PC-3 (cell line): ENCODE measurements around the gene LURAP1L. TPM values are rescaled to one million over a fixed set of nuclear protein-coding genes. Genes with fewer than 3 reads are reported as not detected.

Source experiments
- ATAC-seq: fragments of 200-7000 bp; cut with Tn5 transposase; 2 replicates; pipeline ENCODE4 v1.9.1; 2020; ENCODE audit warnings: mild to moderate bottlenecking, moderate library complexity
- BruUV-seq: library from RNA; stranded (reverse); fragments of 400-500 nt; replicated peaks from 2 replicates; lab custom pipeline; 2021; lab: Mats Ljungman, UMichigan
- CTCF ChIA-PET: fragments of 300-600 bp; sonication (Branson Sonifier 250); formaldehyde crosslinking; loops from one replicate; lab custom pipeline; 2022; ENCODE audit warnings: antibody characterized with exemption; lab: Charles Lee
- POLR2A ChIA-PET: fragments of 300-600 bp; sonication (Branson Sonifier 250); formaldehyde crosslinking; loops from one replicate; lab custom pipeline; 2022; ENCODE audit warnings: antibody characterized with exemption; ENCODE audit not compliant: unreplicated experiment; lab: Charles Lee
- DNase-seq: peaks from one replicate; pipeline ENCODE4 v3.0.0-alpha.2; 2015
- H2AFZ ChIP-seq: fragments of 300-600 bp; sonication (generic); 2 replicates; pipeline ENCODE4 v1.6.0; 2016; ENCODE audit warnings: antibody characterized with exemption, low read length
- H3F3A ChIP-seq: fragments of 300-600 bp; sonication (generic); one replicate; pipeline ENCODE4 v1.6.0; 2017; ENCODE audit warnings: antibody characterized with exemption, low read length, control low read depth, mild to moderate bottlenecking; ENCODE audit not compliant: unreplicated experiment
- H3K27ac ChIP-seq: fragments of 300-600 bp; sonication (generic); 2 replicates; pipeline ENCODE4 v1.5.1; 2016; ENCODE audit warnings: mild to moderate bottlenecking, low read length
- H3K27me3 ChIP-seq: fragments of 300-600 bp; sonication (generic); 2 replicates; pipeline ENCODE4 v1.6.1; 2016; ENCODE audit warnings: low read length, mixed read lengths
- H3K36me3 ChIP-seq: fragments of 300-600 bp; sonication (generic); 2 replicates; pipeline ENCODE4 v1.6.1; 2016; ENCODE audit warnings: low read depth, mixed run types, low read length, mixed read lengths
- H3K4me1 ChIP-seq: fragments of 300-600 bp; sonication (generic); 2 replicates; pipeline ENCODE4 v1.5.1; 2016; ENCODE audit warnings: low read length; ENCODE audit not compliant: insufficient read depth
- H3K4me2 ChIP-seq: fragments of 300-600 bp; sonication (generic); 2 replicates; pipeline ENCODE4 v1.6.0; 2016; ENCODE audit warnings: low read length
- H3K4me3 ChIP-seq: fragments of 300-600 bp; sonication (generic); 2 replicates; pipeline ENCODE4 v1.5.1; 2016; ENCODE audit warnings: mild to moderate bottlenecking, low read length, mixed read lengths
- H3K79me2 ChIP-seq: fragments of 300-600 bp; sonication (generic); 2 replicates; pipeline ENCODE4 v1.6.1; 2017; ENCODE audit warnings: low read length, mixed read lengths
- H3K9ac ChIP-seq: fragments of 300-600 bp; sonication (generic); 2 replicates; pipeline ENCODE4 v1.6.0; 2016; ENCODE audit warnings: mild to moderate bottlenecking, low read length
- H3K9me2 ChIP-seq: fragments of 300-600 bp; sonication (generic); replicated peaks from 2 replicates; pipeline ENCODE4 v1.6.1; 2016; ENCODE audit warnings: mixed run types, low read length, mixed read lengths
- H3K9me3 ChIP-seq: fragments of 300-600 bp; sonication (generic); 2 replicates; pipeline ENCODE4 v1.6.1; 2016; ENCODE audit warnings: low read length, mixed read lengths
- H4K20me1 ChIP-seq: fragments of 300-600 bp; sonication (generic); 2 replicates; pipeline ENCODE4 v1.6.1; 2016; ENCODE audit warnings: low read length, mixed read lengths
- EZH2 ChIP-seq: fragments of 300-600 bp; sonication (generic); IDR thresholded peaks from one replicate; pipeline ENCODE4 v1.6.1; 2017; ENCODE audit warnings: antibody characterized with exemption, mild to moderate bottlenecking, low read length; ENCODE audit not compliant: unreplicated experiment
- EZH2phosphoT487 ChIP-seq: fragments of 300-600 bp; sonication (generic); IDR thresholded peaks from 2 replicates; pipeline ENCODE4 v1.6.1; 2018; ENCODE audit warnings: mild to moderate bottlenecking, antibody characterized with exemption, low read length, borderline replicate concordance
- intact Hi-C: fragments of 100-400 bp; cut with micrococcal nuclease; formaldehyde crosslinking; loops from 2 replicates; pipeline ENCODE4 v1.9.0; 2023
- total RNA-seq: library from RNA; depleted of rRNA; stranded (reverse); fragments of >200 nt; gene quantifications from 2 replicates; pipeline ENCODE4 v1.2.3, GENCODE V29; 2014
- TF ChIP-seq, protein P1 (sequence below): fragments of 300-600 bp; sonication (generic); conservative IDR thresholded peaks from 2 replicates; pipeline ENCODE4 v1.5.1; 2017; ENCODE audit warnings: antibody characterized with exemption, low read depth, mild to moderate bottlenecking, low read length

Gene LURAP1L
- total RNA-seq, 1 experiment from 2014 or later: 16.4 TPM

DNA sequence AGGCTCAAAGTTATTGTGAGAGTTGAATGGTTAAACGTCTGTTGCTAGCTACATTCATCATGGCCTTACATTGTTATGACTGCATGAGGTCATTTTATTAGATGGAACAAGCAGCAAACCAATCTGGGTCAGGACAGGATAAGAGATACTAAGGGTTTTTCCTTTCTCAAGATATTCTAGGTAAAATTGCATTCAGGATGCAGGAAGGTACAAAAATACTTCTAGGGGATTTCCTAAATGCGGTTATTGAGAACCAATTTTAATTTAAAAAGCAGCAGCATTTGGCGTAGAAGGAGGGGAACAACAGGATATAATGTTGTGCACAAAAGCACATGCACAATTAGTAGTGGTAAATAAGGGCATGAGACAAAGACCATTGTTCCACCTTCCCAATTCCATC, 39.2 kb upstream of the LURAP1L start:
- no TSS peak for BruUV-seq
- intact Hi-C loops: no loop called here
- ATAC-seq (no peak), DNase-seq (no peak)
- Histone ChIP-seq H3K27ac (no peak overlapping the region), H3K36me3 (no peaks in the 10 kb centered on the region), H3K27me3 (no peaks in the 10 kb centered on the region), H3K4me3 (no peak overlapping the region), H3K9me3 (no peaks in the 10 kb centered on the region), H4K20me1 (no peaks in the 10 kb centered on the region), H3K4me2 (no peak overlapping the region), H3F3A (no peaks in the 10 kb centered on the region), H3K4me1 (no peaks in the 10 kb centered on the region), H3K9me2 (no peaks in the 10 kb centered on the region), H2AFZ (no peak overlapping the region), H3K79me2 (no peaks in the 10 kb centered on the region), H3K9ac (no peak overlapping the region)
- TF ChIP-seq, protein P1, sequence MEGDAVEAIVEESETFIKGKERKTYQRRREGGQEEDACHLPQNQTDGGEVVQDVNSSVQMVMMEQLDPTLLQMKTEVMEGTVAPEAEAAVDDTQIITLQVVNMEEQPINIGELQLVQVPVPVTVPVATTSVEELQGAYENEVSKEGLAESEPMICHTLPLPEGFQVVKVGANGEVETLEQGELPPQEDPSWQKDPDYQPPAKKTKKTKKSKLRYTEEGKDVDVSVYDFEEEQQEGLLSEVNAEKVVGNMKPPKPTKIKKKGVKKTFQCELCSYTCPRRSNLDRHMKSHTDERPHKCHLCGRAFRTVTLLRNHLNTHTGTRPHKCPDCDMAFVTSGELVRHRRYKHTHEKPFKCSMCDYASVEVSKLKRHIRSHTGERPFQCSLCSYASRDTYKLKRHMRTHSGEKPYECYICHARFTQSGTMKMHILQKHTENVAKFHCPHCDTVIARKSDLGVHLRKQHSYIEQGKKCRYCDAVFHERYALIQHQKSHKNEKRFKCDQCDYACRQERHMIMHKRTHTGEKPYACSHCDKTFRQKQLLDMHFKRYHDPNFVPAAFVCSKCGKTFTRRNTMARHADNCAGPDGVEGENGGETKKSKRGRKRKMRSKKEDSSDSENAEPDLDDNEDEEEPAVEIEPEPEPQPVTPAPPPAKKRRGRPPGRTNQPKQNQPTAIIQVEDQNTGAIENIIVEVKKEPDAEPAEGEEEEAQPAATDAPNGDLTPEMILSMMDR: no peak
- no peak for TF ChIP-seq EZH2phosphoT487
- no peak for TF ChIP-seq EZH2
- CTCF ChIA-PET: no interaction called here
- POLR2A ChIA-PET: no interaction called here

DNA sequence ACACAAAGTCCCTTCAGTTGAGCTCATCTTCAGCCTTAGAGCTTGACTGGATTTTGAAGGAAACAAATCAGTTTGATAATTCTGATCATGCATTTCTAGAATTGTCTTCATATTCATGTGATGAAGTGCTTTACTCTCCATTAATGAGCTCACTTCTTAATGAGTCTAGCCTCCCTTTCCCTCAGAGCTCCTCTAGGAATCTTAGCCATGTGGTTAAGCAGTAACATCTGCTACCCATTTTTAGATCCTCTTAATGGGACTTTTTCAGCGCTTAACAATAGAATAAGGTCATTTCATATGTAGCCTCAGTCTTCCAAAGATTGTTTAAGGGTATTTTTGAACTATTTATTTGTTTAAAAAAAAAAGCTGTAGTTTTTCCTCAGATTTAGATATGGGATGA, 36.9 kb upstream of the LURAP1L start:
- Histone ChIP-seq H3K4me1 (no peaks in the 10 kb centered on the region), H3K9ac (no peak overlapping the region), H3K27ac (no peak overlapping the region), H3K36me3 (no peaks in the 10 kb centered on the region), H3K4me2 (no peak overlapping the region), H3F3A (no peaks in the 10 kb centered on the region), H2AFZ (no peak overlapping the region), H3K79me2 (no peaks in the 10 kb centered on the region), H3K9me2 (no peaks in the 10 kb centered on the region), H3K4me3 (no peak overlapping the region), H4K20me1 (no peaks in the 10 kb centered on the region), H3K9me3 (no peaks in the 10 kb centered on the region), H3K27me3 (no peaks in the 10 kb centered on the region)
- no peak for TF ChIP-seq EZH2phosphoT487
- no peak for TF ChIP-seq EZH2
- TF ChIP-seq, protein P1: no peak
- DNase-seq: no peak
- CTCF ChIA-PET: no interaction called here
- intact Hi-C loops: no loop called here
- POLR2A ChIA-PET: no interaction called here
- BruUV-seq: no TSS peak
- ATAC-seq: no peak

DNA sequence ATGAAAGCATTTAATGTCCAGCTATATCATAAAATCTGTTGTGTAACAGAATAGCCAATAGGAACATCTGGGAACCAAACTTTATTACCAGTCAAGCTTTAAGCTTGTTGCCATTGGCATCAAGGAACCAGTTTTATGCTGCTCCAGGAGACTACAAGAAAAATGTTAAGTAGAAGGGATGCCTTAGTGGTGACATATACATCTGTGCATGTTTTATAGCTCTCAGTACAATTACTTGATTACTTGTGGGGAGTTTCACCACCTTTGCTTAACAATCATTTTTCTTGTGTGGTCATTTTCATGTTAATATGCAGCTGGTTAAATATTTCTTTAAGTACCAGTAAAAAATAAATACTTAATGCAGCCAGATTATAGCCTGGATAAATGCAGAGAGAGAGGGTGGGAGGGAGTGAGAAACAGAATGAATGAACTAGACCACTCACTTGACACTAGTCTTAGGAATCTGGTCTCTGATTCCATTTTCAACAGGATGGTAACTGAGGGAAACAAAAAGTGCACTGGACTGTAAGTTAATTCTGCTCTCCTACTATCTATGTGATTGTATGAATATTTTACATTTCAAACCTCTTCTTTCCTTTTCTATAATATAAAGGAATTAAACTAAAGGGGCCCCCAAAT, 35.7 kb upstream of the LURAP1L start:
- CTCF ChIA-PET: no interaction called here
- Histone ChIP-seq H2AFZ (no peak overlapping the region), H3K9me2 (no peaks in the 10 kb centered on the region), H3K4me1 (no peaks in the 10 kb centered on the region), H3K9ac (no peak overlapping the region), H3K27ac (no peak overlapping the region), H3K36me3 (no peaks in the 10 kb centered on the region), H3K27me3 (no peaks in the 10 kb centered on the region), H3K79me2 (no peaks in the 10 kb centered on the region), H3K9me3 (no peaks in the 10 kb centered on the region), H4K20me1 (no peaks in the 10 kb centered on the region), H3K4me2 (no peak overlapping the region), H3F3A (no peaks in the 10 kb centered on the region), H3K4me3 (no peak overlapping the region)
- intact Hi-C loops: no loop called here
- ATAC-seq (no peak), DNase-seq (no peak)
- POLR2A ChIA-PET: interaction anchor here (0.8 kb wide), 1 partner anchor 37 kb away, joined by 3 read pairs; no protein-coding TSS in a partner anchor
- BruUV-seq: no TSS peak
- TF ChIP-seq EZH2 (no peak), EZH2phosphoT487 (no peak)
- TF ChIP-seq, protein P1: no peak
